Measurements from ENCODE around the gene RPS6KB2.

Gene RPS6KB2

GRCh38 chr11:67441731-67442351, 13.5 kb downstream of the RPS6KB2 start:
- no peak for TF ChIP-seq CTCF (IDR thresholded peaks at IDR 0.05; ENCODE audit: unreplicated experiment in 3 of 3)
- no peaks in the 10 kb centered on the region for H3K36me3 Mint-ChIP-seq (ENCODE audit: low read depth)
- peak overlapping the region; percentile 87 to 90 (median 87) for H3K4me3 Mint-ChIP-seq
- H3K27me3 Mint-ChIP-seq (ENCODE audit: low read depth): no peaks in the 10 kb centered on the region
- no peak overlapping the region for H3K27ac Mint-ChIP-seq
- H3K9me3 Mint-ChIP-seq: no peaks in the 10 kb centered on the region
- no peaks in the 10 kb centered on the region for H3K4me1 Mint-ChIP-seq

DNA sequence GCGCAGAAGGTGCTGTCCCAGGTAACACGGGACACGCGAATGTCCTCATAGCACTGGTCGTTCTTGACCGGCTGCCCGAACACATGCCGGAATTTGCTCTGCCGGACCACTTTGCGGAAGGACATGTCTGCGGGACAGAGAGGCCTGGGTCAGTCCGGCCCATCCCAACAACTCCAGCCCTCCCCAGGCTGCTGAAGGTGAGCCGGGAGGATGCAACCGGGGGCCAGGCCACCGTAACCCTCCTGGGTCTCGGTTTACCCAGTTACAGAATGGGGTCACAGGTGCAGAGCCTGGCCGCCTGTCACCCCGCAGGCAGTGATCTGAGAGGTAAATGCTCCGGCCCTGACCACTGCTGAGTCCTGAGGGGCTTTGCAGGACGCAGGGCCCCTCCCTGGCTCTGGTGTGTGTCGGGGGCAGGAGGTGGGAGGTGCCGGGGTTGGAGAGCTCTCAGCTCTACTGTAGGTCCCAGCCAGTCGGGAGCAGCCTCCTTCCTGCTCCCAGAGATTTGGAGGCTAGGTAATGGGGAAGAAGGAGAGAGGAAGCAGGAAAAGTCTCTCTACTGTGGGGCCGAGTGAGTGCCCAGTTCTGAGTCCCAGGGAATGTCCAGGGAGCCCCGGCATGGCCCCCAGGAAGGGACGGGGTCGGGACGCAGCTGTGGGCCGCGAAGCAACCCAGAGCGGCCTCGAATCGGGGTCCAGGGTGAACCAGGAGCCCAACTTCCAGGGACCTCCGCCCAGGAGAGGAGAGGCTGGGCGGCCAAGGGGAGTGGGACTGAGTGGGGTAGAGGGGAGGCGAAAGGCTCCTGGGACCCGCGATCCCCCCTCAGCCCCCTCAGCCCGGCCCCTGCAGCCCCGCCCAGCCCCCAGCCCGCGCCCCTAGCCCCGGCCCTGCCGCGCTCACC, 14.5 kb downstream of the RPS6KB2 start:
- Mint-ChIP-seq H3K27me3 (ENCODE audit: low read depth) (no peaks in the 10 kb centered on the region), H3K9me3 (no peaks in the 10 kb centered on the region), H3K27ac (peak overlapping the region in 2 of 3 experiments; percentile 70 to 81), H3K36me3 (ENCODE audit: low read depth) (no peaks in the 10 kb centered on the region), H3K4me1 (no peaks in the 10 kb centered on the region), H3K4me3 (peak overlapping the region; percentile 87 to 90 (median 87))
- no peak for TF ChIP-seq CTCF (IDR thresholded peaks at IDR 0.05; ENCODE audit: unreplicated experiment in 3 of 3)

GRCh38 chr11:67445515-67445914, 17.2 kb downstream of the RPS6KB2 start:
- no peaks in the 10 kb centered on the region for H3K36me3 Mint-ChIP-seq (ENCODE audit: low read depth)

DNA sequence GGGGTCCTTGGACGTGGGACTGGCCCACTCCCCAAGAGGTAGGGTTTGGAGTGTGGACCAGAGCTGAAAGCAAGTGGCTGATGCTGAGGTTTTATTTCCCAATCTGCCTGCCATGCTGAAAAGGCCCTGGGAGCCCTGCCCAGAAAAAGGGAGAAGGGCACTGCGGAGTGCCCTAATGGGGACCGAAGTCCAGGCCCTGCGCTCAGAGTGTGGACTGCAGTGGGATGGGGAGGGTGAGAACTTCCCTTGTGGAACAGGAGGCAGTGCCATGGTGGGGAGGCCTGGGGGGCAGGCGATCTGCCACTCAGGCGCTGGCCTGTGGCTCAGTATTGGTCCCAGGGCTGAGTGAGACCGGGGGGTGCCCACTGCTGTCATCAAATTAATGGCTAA, 19.9 kb downstream of the RPS6KB2 start:
- no peaks in the 10 kb centered on the region for H3K4me1 Mint-ChIP-seq
- H3K27ac Mint-ChIP-seq: no peak overlapping the region
- no peaks in the 10 kb centered on the region for H3K36me3 Mint-ChIP-seq (ENCODE audit: low read depth)
- no peak for TF ChIP-seq CTCF (IDR thresholded peaks at IDR 0.05; ENCODE audit: unreplicated experiment in 3 of 3)
- peaks cover 5% of the 10 kb centered on the region for H3K27me3 Mint-ChIP-seq (ENCODE audit: low read depth)
- H3K4me3 Mint-ChIP-seq: no peak overlapping the region
- H3K9me3 Mint-ChIP-seq: no peaks in the 10 kb centered on the region

More at GRCh38 chr11:67445515-67445914, 17.2 kb downstream of the RPS6KB2 start:
- Mint-ChIP-seq H3K27ac (peak overlapping the region; percentile 58 to 93 (median 92)), H3K4me3 (peak overlapping the region; percentile 88 to 92 (median 91)), H3K27me3 (ENCODE audit: low read depth) (peaks cover 5% of the 10 kb centered on the region), H3K9me3 (no peaks in the 10 kb centered on the region), H3K4me1 (no peaks in the 10 kb centered on the region)
- no peak for TF ChIP-seq CTCF (IDR thresholded peaks at IDR 0.05; ENCODE audit: unreplicated experiment in 3 of 3)

DNA sequence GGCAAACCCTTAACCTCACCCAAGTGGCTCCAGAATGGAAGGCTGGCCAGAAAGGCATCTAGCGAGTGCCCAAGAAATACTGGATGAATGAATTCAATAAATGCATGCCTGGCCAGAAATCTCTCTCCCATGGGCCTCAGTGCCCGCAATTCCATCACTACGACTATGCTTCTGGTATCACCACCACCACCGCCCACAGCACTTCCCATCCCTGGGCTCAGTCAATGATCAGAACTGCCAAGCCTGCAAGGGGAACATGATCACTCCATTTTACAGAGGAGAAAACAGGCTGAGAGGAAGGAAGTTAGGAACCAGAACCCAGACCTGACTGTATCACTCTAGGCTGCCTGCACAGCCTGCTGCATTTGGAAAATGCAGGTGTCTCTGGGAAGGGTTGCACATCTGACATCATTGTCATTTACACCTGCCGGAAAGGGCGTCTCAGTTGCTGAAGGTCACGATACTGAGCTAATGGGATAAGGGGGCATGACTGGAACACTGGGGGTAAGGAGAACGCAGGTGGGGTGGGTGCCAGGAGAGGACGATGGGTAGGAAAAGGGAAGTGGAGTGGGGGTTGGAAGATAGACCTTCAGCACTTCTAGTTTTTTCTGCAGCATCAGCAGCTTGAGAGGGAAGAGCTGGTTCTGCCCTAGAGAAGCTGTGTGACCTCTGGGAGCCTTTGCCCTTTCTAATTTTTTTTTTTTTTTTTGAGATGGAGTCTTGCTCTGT, 21.0 kb downstream of the RPS6KB2 start:
- Mint-ChIP-seq H3K27ac (peak overlapping the region in 2 of 3 experiments; percentile 15 to 21), H3K4me1 (no peaks in the 10 kb centered on the region), H3K9me3 (no peaks in the 10 kb centered on the region), H3K27me3 (ENCODE audit: low read depth) (peaks cover 5% of the 10 kb centered on the region), H3K36me3 (ENCODE audit: low read depth) (no peaks in the 10 kb centered on the region), H3K4me3 (no peak overlapping the region)
- TF ChIP-seq CTCF (IDR thresholded peaks at IDR 0.05; ENCODE audit: unreplicated experiment in 3 of 3): no peak

Data from nephron (organoid).